Activated T-cell treated with anti-CD3 and anti-CD28 coated beads, Interleukin-2, amount 50 U/mL, for 24 hours (primary cell): ENCODE data around the gene NPB.
A peak's percentile ranks its signal among the peaks of the same experiment; 100 is the strongest.

Experiments used
- DNase-seq: peaks from one replicate; pipeline ENCODE4 v3.0.0-alpha.2; 2020
- H3K27ac Mint-ChIP-seq: 2 replicates; pipeline ENCODE4 v1.8.0; 2020; ENCODE audit warnings: mild to moderate bottlenecking, mixed read lengths
- H3K27me3 Mint-ChIP-seq: 2 replicates; pipeline ENCODE4 v1.8.0; 2020; ENCODE audit warnings: mixed read lengths
- H3K36me3 Mint-ChIP-seq: 2 replicates; pipeline ENCODE4 v1.8.0; 2020; ENCODE audit warnings: low read depth, mixed read lengths
- H3K4me1 Mint-ChIP-seq: 2 replicates; pipeline ENCODE4 v1.8.0; 2020; ENCODE audit warnings: low read depth, mixed read lengths
- H3K4me3 Mint-ChIP-seq: 2 replicates; pipeline ENCODE4 v1.8.0; 2020; ENCODE audit warnings: mild to moderate bottlenecking, moderate library complexity, mixed read lengths
- H3K9me3 Mint-ChIP-seq: 2 replicates; pipeline ENCODE4 v1.8.0; 2020; ENCODE audit warnings: mixed read lengths

Gene NPB

GRCh38 chr17:81902023-81902652, at the start of gene NPB:
NPB (plus strand) TSS chr17:81902238; CDS start chr17:81902278, 40 bp downstream.
- Mint-ChIP-seq H3K27me3 (peaks cover 16% of the 10 kb centered on the region), H3K9me3 (no peaks in the 10 kb centered on the region), H3K4me1 (peaks cover 6% of the 10 kb centered on the region), H3K36me3 (peaks cover 68% of the 10 kb centered on the region), H3K4me3 (no peak within 1 kb of the TSS), H3K27ac (no peak within 1 kb of the TSS)
- DNase-seq: peak; percentile 52

GRCh38 chr17:81854974-81855774, 46.9 kb upstream of the NPB start:
- no peak overlapping the region for H3K4me3 Mint-ChIP-seq
- peaks cover 94% of the 10 kb centered on the region for H3K36me3 Mint-ChIP-seq
- DNase-seq: no peak
- no peaks in the 10 kb centered on the region for H3K9me3 Mint-ChIP-seq
- H3K27me3 Mint-ChIP-seq: no peaks in the 10 kb centered on the region
- peaks cover 34% of the 10 kb centered on the region for H3K4me1 Mint-ChIP-seq
- H3K27ac Mint-ChIP-seq: peak overlapping the region; percentile 68

DNA sequence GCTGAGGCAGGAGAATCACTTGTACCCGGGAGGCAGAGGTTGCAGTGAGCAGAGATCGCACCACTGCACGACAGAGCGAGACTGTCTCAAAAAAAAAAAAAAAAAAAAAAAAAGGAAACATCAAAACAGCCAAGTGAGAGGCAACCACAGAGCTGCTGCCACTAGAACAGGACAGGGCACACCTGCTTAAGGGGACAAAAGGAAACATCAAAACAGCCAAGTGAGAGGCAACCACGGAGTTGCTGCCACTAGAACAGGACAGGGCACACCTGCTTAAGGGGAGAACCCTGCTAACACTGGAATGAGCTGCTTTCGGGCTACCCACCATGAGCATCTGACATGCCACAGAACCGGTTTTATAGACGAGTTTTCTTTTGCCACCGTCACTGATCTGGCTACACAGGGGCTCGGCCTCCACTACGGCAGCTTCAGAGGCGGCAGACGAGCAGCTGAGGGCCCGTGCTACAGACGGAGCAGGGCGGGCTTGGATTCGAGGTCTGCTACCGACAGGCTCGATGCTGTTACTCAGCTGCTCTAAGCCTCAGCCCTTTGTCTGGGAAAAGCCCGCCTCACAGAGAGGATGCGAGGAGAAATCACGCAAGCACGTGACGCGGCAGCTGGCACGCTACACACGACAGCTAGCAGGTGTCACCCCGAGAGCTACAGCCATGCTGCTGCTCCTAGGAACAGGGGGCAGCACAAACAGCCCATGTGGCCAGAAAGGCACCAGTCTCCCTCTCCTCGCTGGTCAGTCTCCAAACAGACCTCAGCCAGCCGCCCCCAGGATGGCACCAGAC, 43.7 kb upstream of the NPB start:
- peaks cover 83% of the 10 kb centered on the region for H3K36me3 Mint-ChIP-seq
- peak overlapping the region; percentile 86 for H3K27ac Mint-ChIP-seq
- no peak for DNase-seq
- peaks cover 2% of the 10 kb centered on the region for H3K27me3 Mint-ChIP-seq
- H3K4me1 Mint-ChIP-seq: peaks cover 46% of the 10 kb centered on the region
- H3K9me3 Mint-ChIP-seq: no peaks in the 10 kb centered on the region
- H3K4me3 Mint-ChIP-seq: peak overlapping the region; percentile 86

DNA sequence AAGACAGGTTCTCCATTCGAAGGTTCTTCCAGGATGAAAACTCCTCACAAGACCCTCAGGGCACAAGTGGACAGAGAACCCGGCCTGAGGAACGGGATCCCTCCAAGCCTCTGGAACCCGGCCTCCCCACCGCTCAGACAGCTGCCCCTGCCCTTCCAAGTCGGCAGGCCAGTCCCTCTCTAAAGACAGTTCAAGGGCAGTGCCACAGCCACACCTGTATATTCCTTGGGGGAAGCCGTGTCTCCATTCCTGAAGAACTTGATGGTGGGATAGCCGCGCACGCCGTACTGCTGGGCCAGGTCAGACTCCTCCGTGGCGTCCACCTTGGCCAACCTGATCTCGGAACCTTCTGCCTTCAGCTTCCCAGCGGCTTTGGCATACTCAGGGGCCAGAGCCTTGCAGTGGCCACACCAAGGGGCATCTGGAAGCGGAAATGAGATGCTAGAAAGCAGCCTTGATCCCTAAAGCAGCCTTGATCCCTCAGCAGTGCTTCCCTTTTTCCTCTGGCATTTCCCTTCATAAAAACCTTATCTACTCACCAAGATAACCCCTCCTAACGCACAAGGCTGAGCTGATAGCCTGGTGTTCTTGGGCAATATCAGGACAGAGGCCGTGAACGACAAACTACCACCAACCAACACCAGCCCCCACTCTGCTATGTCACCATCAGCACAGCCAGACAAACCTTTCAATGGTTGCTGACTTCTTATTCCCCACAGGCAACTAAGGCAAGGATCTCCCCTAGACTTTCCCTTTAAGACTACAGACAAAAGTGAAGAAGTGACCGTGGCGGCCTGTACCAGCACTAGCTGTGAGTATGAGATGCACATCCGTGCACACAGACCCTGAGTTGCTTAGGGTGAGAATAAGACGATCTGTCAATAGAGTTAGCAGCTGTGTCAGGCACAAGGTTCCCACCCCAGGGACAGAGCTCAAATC, 42.8 kb upstream of the NPB start:
- peak; percentile 42 for DNase-seq

DNA sequence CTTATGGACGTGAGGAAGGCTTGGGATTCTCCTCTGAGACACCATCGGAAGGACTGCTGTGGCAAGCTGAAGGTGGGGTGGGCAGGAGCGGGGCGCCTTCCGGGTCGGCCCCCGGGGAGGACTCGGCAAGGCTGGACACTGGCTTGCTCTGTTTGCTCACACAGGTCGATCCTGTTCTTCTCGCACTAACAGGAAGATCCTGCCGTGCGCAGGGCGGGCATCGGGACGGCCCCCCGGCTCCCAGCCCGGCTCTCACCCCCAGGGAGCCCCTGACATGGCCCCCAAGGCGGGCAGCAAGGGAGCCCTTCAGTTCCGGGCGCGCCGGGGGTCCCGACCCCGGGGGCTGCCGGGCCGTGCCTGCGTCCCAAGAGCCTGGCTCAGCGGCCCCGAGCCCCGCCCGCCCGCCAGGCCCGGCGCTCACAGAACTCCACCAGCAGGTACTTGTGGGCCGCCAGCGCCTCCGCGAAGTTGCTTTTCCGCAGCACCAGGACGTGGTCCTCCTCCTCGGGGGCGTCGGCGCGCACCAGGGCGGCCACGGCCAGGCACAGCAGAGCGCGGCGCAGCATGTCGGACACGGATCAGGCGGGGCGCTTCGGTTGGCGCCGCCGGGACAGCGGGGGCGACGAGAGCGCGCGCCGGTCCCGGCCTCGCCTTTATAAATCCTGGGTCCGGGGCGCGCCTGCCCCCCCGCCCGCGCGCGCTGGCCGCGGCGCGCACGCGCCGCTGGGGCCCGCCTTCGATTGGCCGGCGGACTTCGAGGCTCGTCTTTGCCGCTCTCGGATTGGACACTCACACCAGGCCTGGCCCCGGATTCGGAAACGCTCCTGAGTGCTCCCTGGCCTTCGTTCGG, 41.9 kb upstream of the NPB start, which contains the start of gene P4HB:
TSS of gene P4HB (minus strand) at position 630 of the 850 bp plus-strand sequence. CDS start at position 566, 64 bp downstream.
- Mint-ChIP-seq H3K36me3 (peaks cover 83% of the 10 kb centered on the region), H3K27ac (peak within 1 kb of the TSS; percentile 98), H3K9me3 (no peaks in the 10 kb centered on the region), H3K4me1 (peaks cover 48% of the 10 kb centered on the region), H3K4me3 (peak within 1 kb of the TSS; percentile 97), H3K27me3 (peaks cover 2% of the 10 kb centered on the region)
- DNase-seq: peak; percentile 95

More for the DNA sequence above, 42.8 kb upstream of the NPB start:
- H3K27me3 Mint-ChIP-seq: peaks cover 2% of the 10 kb centered on the region
- peak overlapping the region; percentile 86 for H3K27ac Mint-ChIP-seq
- peaks cover 83% of the 10 kb centered on the region for H3K36me3 Mint-ChIP-seq
- H3K4me3 Mint-ChIP-seq: peak overlapping the region; percentile 86
- peaks cover 50% of the 10 kb centered on the region for H3K4me1 Mint-ChIP-seq
- no peaks in the 10 kb centered on the region for H3K9me3 Mint-ChIP-seq

DNA sequence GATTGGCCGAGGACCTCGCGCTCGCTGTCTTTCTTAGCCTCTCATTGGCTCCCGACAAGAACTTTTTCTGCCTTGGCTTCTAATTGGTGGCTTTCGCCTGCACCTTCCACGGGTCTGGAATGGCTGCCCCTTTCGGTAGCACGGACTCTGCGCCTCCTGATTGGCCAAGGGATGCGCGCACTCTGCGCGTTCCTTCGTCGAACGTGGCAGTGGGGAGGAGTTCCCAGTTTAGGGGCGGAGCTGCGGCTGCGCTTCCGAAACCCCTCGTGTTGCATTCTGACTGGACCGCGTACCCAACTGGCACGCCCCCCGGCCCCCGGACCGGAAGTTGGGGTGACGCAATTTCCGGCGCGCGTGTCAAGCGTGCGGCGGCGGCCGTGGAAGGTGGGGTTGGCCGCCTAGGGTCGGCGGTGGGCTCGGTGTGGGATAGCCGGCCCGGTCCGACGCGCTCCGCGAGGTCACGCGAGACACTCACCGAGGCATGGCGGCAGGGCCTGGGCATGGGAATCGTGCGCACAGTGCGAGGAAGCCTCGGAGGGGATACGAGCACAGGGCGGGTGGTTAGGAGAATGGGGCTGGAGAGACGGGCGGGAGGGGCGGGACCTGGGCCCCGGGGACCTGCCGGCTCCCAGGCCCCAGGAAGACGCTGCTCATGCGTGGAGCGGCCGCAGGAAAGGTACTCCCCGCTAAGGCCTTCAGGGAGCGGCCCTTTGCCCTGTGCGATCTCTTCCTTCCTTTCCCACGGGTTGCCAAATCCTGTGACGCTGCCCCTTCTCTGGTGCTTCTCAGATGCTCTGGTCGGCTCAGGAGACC, 41.1 kb upstream of the NPB start:
- Mint-ChIP-seq H3K27ac (peak overlapping the region; percentile 98), H3K4me3 (peak overlapping the region; percentile 97), H3K27me3 (peaks cover 2% of the 10 kb centered on the region), H3K9me3 (no peaks in the 10 kb centered on the region), H3K4me1 (peaks cover 48% of the 10 kb centered on the region), H3K36me3 (peaks cover 83% of the 10 kb centered on the region)
- DNase-seq: peak; percentile 100

DNA sequence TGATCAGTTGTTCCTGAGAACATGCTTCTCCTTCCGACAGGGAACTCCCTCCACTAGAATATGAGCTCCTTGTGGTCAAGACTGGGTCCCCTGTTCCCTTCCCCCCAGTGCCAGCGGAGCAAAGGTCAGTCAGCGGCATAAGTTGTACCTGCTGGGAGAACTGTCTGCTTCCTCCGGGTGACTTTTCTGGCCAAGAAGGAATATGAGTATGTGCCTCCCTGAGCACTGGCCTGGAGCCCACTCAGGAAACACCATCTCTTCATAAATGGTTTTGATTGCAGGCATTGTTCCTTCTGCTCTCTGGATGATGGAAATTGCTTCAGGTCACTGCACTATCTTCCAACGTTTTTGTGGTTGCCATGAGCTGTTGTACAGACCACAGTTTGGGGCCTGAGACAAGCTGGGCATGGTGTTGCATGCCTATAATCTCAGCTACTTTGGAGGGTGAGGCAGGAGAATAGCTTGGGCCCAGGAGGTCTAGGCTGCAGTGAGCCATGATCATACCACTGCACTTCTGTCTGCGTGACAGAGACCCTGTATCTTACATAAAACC, 38.8 kb upstream of the NPB start:
- peaks cover 84% of the 10 kb centered on the region for H3K36me3 Mint-ChIP-seq
- H3K4me1 Mint-ChIP-seq: peaks cover 57% of the 10 kb centered on the region
- no peaks in the 10 kb centered on the region for H3K9me3 Mint-ChIP-seq
- H3K27ac Mint-ChIP-seq: peak overlapping the region; percentile 79
- DNase-seq: no peak
- H3K4me3 Mint-ChIP-seq: peak overlapping the region; percentile 63
- peaks cover 2% of the 10 kb centered on the region for H3K27me3 Mint-ChIP-seq

GRCh38 chr17:81863833-81864768, 37.9 kb upstream of the NPB start:
- peak overlapping the region; percentile 17 for H3K4me3 Mint-ChIP-seq
- H3K27ac Mint-ChIP-seq: peak overlapping the region; percentile 79
- no peaks in the 10 kb centered on the region for H3K9me3 Mint-ChIP-seq
- peaks cover 2% of the 10 kb centered on the region for H3K27me3 Mint-ChIP-seq
- peaks cover 83% of the 10 kb centered on the region for H3K36me3 Mint-ChIP-seq
- peaks cover 51% of the 10 kb centered on the region for H3K4me1 Mint-ChIP-seq
- DNase-seq: no peak

DNA sequence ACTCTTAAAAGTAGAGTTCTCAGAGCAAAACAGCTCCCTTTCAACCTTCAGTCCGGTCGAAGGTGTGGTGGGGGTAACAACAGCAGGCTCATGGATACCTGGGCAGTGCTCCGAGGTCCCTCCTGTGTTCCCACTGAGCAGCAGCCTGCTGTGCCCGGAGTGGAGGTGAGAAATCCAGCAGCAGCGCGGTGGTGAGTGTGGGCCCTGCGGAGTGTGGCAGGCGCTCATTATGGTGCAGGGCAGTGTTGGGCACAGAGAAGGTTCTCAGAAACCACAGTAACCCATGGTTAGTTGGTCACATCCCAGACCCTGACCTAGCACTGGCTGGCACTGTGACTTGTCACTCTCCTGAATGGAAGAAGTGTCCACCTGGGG, 36.7 kb upstream of the NPB start:
- H3K27ac Mint-ChIP-seq: peak overlapping the region; percentile 86
- H3K36me3 Mint-ChIP-seq: peaks cover 88% of the 10 kb centered on the region
- H3K9me3 Mint-ChIP-seq: no peaks in the 10 kb centered on the region
- H3K4me3 Mint-ChIP-seq: no peak overlapping the region
- DNase-seq: peak; percentile 41
- peaks cover 54% of the 10 kb centered on the region for H3K4me1 Mint-ChIP-seq
- peaks cover 2% of the 10 kb centered on the region for H3K27me3 Mint-ChIP-seq

- no peaks in the 10 kb centered on the region for H3K9me3 Mint-ChIP-seq
- H3K27me3 Mint-ChIP-seq: no peaks in the 10 kb centered on the region
- H3K4me3 Mint-ChIP-seq: no peak overlapping the region
- peak; percentile 52 for DNase-seq
- H3K27ac Mint-ChIP-seq: peak overlapping the region; percentile 86
- peaks cover 90% of the 10 kb centered on the region for H3K36me3 Mint-ChIP-seq
- peaks cover 54% of the 10 kb centered on the region for H3K4me1 Mint-ChIP-seq
Observed at GRCh38 chr17:81865733-81866439, 36.2 kb upstream of the NPB start.
